ENCODE data around the gene TDRD9. TPM values are rescaled to one million over a fixed set of nuclear protein-coding genes. Genes with fewer than 3 reads are reported as not detected.

TDRD9 gene
- polyA plus RNA-seq, 1 donor from 2014 or later: 15.9 TPM

DNA sequence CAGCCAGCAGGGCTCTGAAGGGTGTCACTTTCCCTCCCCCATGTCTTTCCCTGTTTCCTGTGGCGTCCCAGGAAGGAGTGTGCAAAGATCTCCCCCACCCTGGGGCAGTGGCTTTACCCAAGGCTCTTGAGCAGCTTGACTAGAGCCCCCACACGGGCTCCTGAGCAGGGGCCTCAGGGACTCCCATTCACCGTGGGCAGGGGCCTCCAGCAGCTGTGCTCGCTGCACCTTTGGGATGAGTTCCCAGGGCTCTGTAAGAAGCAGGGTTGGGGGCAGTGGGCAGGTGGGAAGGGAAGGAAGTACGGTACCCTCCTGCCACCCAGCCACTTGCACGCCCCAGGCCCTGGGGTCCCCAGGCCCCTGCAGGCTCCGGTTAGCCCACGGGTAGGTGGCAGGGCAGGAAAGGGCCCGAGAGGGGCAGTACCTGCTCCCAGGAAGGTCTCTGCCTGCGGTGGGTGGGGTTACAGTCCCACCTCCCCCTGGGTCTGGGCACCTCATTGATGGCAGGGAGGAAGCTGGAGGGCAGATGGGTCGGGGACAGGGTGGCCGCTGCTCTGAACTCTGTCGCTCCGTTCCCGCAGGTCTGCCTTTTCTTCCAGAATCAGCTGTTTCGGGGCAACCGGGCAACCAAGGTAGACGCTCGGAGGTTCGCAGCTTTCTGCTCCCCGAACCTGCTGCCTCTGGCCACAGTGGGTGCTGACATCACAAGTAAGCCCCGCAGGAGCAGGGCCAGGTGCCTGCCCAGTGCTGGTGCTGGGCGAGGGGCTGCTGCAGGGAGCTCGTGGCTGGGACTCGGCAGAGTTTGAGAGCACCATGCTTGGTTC lies 170.2 kb downstream of the TDRD9 start:
- TF ChIP-seq CTCF (IDR thresholded peaks at IDR 0.05; ENCODE audit: poor library complexity, severe bottlenecking): no peak
- no peaks in the 10 kb centered on the region for H3K36me3 ChIP-seq (ENCODE audit: insufficient read depth, low read length)
- no peak overlapping the region for H3K4me3 ChIP-seq (ENCODE audit: low read length)
- H3K27ac ChIP-seq (ENCODE audit: low read length): no peak overlapping the region
- no peaks in the 10 kb centered on the region for H3K79me2 ChIP-seq (replicated peaks; ENCODE audit: insufficient read depth, low read length)
- no peaks in the 10 kb centered on the region for H3K27me3 ChIP-seq (ENCODE audit: insufficient read depth, low read depth, low read length)
- H3K9ac ChIP-seq (ENCODE audit: low read length): no peak overlapping the region
- H2AFZ ChIP-seq (ENCODE audit: low read depth, low read length): no peak overlapping the region
- H3K9me2 ChIP-seq (ENCODE audit: insufficient read depth, low read length): no peaks in the 10 kb centered on the region
- no peaks in the 10 kb centered on the region for H3K9me3 ChIP-seq (ENCODE audit: low read length)
- H3K4me2 ChIP-seq (ENCODE audit: low read length): no peak overlapping the region
- H3F3A ChIP-seq (ENCODE audit: insufficient read depth, low read length, poor library complexity, severe bottlenecking): no peaks in the 10 kb centered on the region
- H4K20me1 ChIP-seq (ENCODE audit: insufficient read depth): no peaks in the 10 kb centered on the region

DNA sequence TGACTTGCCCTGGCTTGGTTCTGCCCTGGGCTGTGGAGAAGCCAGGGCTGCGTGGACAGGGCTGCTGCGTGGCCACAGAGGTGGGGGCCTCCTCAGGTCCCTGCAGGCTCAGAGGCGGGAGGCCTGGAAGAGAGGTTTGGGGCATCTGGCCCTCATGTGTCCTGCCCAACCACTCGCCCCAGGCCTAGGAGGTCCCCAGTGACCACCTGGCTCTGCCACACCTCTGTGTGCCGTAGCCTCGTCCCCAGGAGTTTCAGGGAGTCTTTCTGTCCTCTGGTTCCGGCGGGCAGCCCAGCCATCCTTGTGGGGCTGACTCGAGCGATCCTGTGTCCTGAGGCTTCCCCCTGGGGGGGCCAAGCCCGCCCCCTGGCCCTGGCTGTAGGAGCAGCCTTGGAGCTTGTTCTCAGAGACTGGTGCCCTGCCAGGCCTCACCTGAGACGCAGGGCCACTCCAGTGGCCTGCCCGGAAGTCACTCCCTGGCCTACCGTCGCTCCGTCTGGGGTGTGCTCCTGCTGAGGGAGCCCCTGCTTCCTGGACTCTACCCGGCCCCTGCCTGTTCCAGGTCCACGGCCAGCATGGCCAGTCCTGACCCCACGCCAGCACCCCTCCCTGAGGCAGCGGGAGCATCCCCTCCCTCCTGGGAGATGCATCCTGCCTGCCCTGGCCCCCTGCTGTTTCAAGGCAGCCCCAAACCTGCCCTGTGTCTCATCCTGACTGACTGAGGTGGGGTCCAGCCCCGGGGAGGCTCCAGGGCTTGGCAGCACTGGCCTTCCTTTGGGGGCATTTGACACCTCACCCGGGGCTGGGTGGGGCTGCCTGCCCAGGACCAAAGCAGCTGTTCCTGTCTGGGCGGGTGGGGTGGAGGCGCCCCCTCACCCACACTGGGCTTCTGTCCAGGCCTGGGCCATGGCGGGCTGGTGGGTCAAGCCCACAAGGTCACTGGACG lies 171.1 kb downstream of the TDRD9 start:
- TF ChIP-seq EZH2 (IDR thresholded peaks at IDR 0.05; ENCODE audit: borderline replicate concordance, insufficient read depth, low read length, poor library complexity, severe bottlenecking) (no peak), RAD21 (conservative IDR thresholded peaks at IDR 0.05) (no peak), SMC3 (conservative IDR thresholded peaks at IDR 0.05; ENCODE audit: poor library complexity) (no peak), EP300 (conservative IDR thresholded peaks at IDR 0.05; ENCODE audit: poor library complexity, severe bottlenecking) (no peak), CTCF (IDR thresholded peaks at IDR 0.05; ENCODE audit: poor library complexity, severe bottlenecking) (no peak), TAF1 (IDR thresholded peaks at IDR 0.05; ENCODE audit: low read depth) (no peak), POLR2AphosphoS5 (IDR thresholded peaks at IDR 0.05) (no peak), MXI1 (conservative IDR thresholded peaks at IDR 0.05; ENCODE audit: poor library complexity, severe bottlenecking) (no peak)
- TF ChIP-seq, protein P1, sequence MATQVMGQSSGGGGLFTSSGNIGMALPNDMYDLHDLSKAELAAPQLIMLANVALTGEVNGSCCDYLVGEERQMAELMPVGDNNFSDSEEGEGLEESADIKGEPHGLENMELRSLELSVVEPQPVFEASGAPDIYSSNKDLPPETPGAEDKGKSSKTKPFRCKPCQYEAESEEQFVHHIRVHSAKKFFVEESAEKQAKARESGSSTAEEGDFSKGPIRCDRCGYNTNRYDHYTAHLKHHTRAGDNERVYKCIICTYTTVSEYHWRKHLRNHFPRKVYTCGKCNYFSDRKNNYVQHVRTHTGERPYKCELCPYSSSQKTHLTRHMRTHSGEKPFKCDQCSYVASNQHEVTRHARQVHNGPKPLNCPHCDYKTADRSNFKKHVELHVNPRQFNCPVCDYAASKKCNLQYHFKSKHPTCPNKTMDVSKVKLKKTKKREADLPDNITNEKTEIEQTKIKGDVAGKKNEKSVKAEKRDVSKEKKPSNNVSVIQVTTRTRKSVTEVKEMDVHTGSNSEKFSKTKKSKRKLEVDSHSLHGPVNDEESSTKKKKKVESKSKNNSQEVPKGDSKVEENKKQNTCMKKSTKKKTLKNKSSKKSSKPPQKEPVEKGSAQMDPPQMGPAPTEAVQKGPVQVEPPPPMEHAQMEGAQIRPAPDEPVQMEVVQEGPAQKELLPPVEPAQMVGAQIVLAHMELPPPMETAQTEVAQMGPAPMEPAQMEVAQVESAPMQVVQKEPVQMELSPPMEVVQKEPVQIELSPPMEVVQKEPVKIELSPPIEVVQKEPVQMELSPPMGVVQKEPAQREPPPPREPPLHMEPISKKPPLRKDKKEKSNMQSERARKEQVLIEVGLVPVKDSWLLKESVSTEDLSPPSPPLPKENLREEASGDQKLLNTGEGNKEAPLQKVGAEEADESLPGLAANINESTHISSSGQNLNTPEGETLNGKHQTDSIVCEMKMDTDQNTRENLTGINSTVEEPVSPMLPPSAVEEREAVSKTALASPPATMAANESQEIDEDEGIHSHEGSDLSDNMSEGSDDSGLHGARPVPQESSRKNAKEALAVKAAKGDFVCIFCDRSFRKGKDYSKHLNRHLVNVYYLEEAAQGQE (IDR thresholded peaks at IDR 0.05; ENCODE audit: borderline replicate concordance): no peak
- Histone ChIP-seq H2AFZ (ENCODE audit: low read depth, low read length) (no peak overlapping the region), H3K9me3 (ENCODE audit: low read length) (no peaks in the 10 kb centered on the region), H3K9me2 (ENCODE audit: insufficient read depth, low read length) (no peaks in the 10 kb centered on the region), H3K36me3 (ENCODE audit: insufficient read depth, low read length) (no peaks in the 10 kb centered on the region), H3K79me2 (replicated peaks; ENCODE audit: insufficient read depth, low read length) (no peaks in the 10 kb centered on the region), H3K9ac (ENCODE audit: low read length) (no peak overlapping the region), H3K27ac (ENCODE audit: low read length) (no peak overlapping the region), H3K4me2 (ENCODE audit: low read length) (no peak overlapping the region), H3K27me3 (ENCODE audit: insufficient read depth, low read depth, low read length) (no peaks in the 10 kb centered on the region), H3K4me3 (ENCODE audit: low read length) (no peak overlapping the region), H3F3A (ENCODE audit: insufficient read depth, low read length, poor library complexity, severe bottlenecking) (no peaks in the 10 kb centered on the region), H4K20me1 (ENCODE audit: insufficient read depth) (no peaks in the 10 kb centered on the region)

Data from neural cell (in vitro differentiated cells).